ENCODE measurements around the gene LGALS14. TPM values are rescaled to one million over a fixed set of nuclear protein-coding genes. Genes with fewer than 3 reads are reported as not detected.

The LGALS14 gene
- total RNA-seq, 1 experiment from 2014 or later, result not detected

- intact Hi-C loops (cut with micrococcal nuclease), result no loop called here
- ChIA-PET CTCF (no interaction called here), POLR2A (no interaction called here)
Observed at GRCh38 chr19:39708594-39708993, 4.3 kb downstream of the LGALS14 start.

GRCh38 chr19:39709026-39709872, 5.0 kb downstream of the LGALS14 start:
- ChIA-PET CTCF (no interaction called here), RAD21 (ENCODE audit: low non-redundant PET in 1 of 2, low total read pairs in 2 of 2, uncharacterized antibody in 2 of 2, unreplicated experiment in 2 of 2) (no interaction called here), POLR2A (no interaction called here)
- intact Hi-C loops (cut with micrococcal nuclease), result no loop called here
- no TSS peak for BruUV-seq (replicated peaks)
- Histone ChIP-seq H3K9ac (ENCODE audit: low read length) (no peak overlapping the region), H3K27ac (ENCODE audit: low read depth, low read length) (no peak overlapping the region), H3K27me3 (ENCODE audit: insufficient read depth, low read length) (peaks cover 66% of the 10 kb centered on the region), H3K79me2 (ENCODE audit: insufficient read depth, low read length) (no peaks in the 10 kb centered on the region), H3K4me1 (ENCODE audit: control insufficient read depth in 1 of 2, insufficient read depth in 2 of 2, low read length in 2 of 2) (no peaks in the 10 kb centered on the region), H4K20me1 (ENCODE audit: insufficient read depth) (no peaks in the 10 kb centered on the region), H3K9me3 (ENCODE audit: control insufficient read depth in 1 of 2, insufficient read depth in 1 of 2, low read depth in 1 of 2, low read length in 2 of 2) (no peaks in the 10 kb centered on the region), H3K4me2 (ENCODE audit: low read length) (no peak overlapping the region), H2AFZ (ENCODE audit: low read depth, low read length, poor library complexity, severe bottlenecking) (no peak overlapping the region), H3K4me3 (replicated peaks in 1 of 2; ENCODE audit: low read depth in 1 of 2, low read length in 2 of 2) (no peak overlapping the region), H3K36me3 (ENCODE audit: control insufficient read depth in 1 of 2, insufficient read depth in 2 of 2, low read length in 2 of 2) (no peaks in the 10 kb centered on the region), H3K9me2 (ENCODE audit: insufficient read depth) (no peaks in the 10 kb centered on the region)
- ATAC-seq (no peak), DNase-seq (ENCODE audit: low read depth, low spot score) (no peak)
- TF ChIP-seq YY1 (IDR thresholded peaks at IDR 0.05; ENCODE audit: extremely low read depth, insufficient replicate concordance, low read depth, low read length), result no peak
- TF ChIP-seq EZH2phosphoT487 (IDR thresholded peaks at IDR 0.05; ENCODE audit: borderline replicate concordance), result no peak
- TF ChIP-seq EGR1 (IDR thresholded peaks at IDR 0.05; ENCODE audit: low read depth), result no peak
- no peak for TF ChIP-seq JUND (IDR thresholded peaks at IDR 0.05)
- TF ChIP-seq TCF7L2 (IDR thresholded peaks at IDR 0.05; ENCODE audit: borderline replicate concordance, extremely low read depth, insufficient read depth, insufficient read length), result no peak
- TF ChIP-seq ZFX (IDR thresholded peaks at IDR 0.05), result no peak

More at GRCh38 chr19:39708594-39708993, 4.3 kb downstream of the LGALS14 start:
- Histone ChIP-seq H3K36me3 (ENCODE audit: control insufficient read depth in 1 of 2, insufficient read depth in 2 of 2, low read length in 2 of 2) (no peaks in the 10 kb centered on the region), H3K27ac (ENCODE audit: low read depth, low read length) (no peak overlapping the region), H4K20me1 (ENCODE audit: insufficient read depth) (no peaks in the 10 kb centered on the region), H3K27me3 (ENCODE audit: insufficient read depth, low read length) (peaks cover 69% of the 10 kb centered on the region), H3K4me2 (ENCODE audit: low read length) (no peak overlapping the region), H3K79me2 (ENCODE audit: insufficient read depth, low read length) (no peaks in the 10 kb centered on the region), H2AFZ (ENCODE audit: low read depth, low read length, poor library complexity, severe bottlenecking) (no peak overlapping the region), H3K9me2 (ENCODE audit: insufficient read depth) (no peaks in the 10 kb centered on the region), H3K4me3 (replicated peaks in 1 of 2; ENCODE audit: low read depth in 1 of 2, low read length in 2 of 2) (no peak overlapping the region), H3K9me3 (ENCODE audit: control insufficient read depth in 1 of 2, insufficient read depth in 1 of 2, low read depth in 1 of 2, low read length in 2 of 2) (no peaks in the 10 kb centered on the region), H3K9ac (ENCODE audit: low read length) (no peak overlapping the region), H3K4me1 (ENCODE audit: control insufficient read depth in 1 of 2, insufficient read depth in 2 of 2, low read length in 2 of 2) (no peaks in the 10 kb centered on the region)
- RAD21 ChIA-PET (ENCODE audit: low non-redundant PET in 1 of 2, low total read pairs in 2 of 2, uncharacterized antibody in 2 of 2, unreplicated experiment in 2 of 2), result no interaction called here
- DNase-seq (ENCODE audit: low read depth, low spot score) (no peak), ATAC-seq (no peak)
- no TSS peak for BruUV-seq (replicated peaks)
- no peak for TF ChIP-seq SIN3A (IDR thresholded peaks at IDR 0.05; ENCODE audit: low read depth)
- TF ChIP-seq YY1 (IDR thresholded peaks at IDR 0.05; ENCODE audit: extremely low read depth, insufficient replicate concordance, low read depth, low read length), result no peak
